ENCODE data around the gene CASTOR1. TPM values are rescaled to one million over a fixed set of nuclear protein-coding genes. Genes with fewer than 3 reads are reported as not detected.

Gene CASTOR1
- total RNA-seq, 1 donor from 2014 or later, result 5.3 TPM

DNA sequence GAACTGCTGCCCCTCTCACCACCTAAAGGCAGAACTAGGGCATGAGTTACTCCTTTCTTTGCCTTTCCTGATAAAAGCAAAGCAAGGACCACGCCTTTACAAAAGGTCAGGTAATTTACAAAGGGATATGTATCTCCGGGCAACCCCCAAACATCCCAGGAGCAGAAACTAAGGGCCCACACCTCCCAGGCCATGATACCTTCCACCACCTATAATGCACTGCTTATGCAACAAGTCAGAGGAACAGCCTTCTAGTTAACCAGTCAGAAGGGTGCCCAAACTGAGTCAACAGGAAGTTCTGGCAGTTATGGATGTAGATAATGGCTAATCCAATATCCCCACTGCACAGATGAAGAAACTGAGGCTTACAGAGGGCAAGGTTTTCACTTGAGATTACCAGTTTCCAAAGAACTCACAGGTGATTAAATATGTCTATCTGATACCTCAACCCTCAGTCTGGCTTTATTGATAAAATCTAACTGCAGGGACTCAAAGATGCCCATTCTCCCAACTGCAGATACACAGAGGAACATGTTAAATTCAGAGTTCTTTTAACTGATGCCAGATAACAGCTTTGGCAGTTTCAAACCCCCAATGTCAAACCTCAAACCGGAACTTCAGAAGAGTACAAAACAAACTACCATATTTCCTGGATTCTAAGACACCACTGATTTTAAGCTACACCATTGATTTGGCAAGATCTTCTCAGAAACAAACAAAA, 16.8 kb upstream of the CASTOR1 start:
- DNase-seq, result no peak
- intact Hi-C loops (cut with DNase I), result no loop called here
- no peak for ATAC-seq (ENCODE audit: poor library complexity)

DNA sequence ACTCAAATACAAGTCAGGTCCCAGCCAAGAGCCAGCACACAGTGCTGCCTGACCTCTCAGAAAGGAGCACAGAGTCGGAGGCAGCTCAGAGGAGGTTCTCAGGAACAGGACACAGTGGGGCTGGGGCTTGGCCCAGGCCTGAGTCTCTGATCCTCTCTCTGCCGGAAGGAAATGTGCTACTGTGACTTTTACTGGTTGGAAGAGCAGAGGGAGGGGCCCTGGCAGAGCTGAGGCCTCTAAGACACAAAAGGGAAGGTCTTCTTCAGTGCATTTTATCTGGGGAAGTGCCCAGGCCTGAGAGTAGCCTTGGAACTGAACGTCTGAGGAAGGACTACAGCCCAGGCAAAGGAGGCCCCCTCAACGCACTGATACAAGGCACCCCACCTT, 16.2 kb upstream of the CASTOR1 start:
- DNase-seq, result peak; percentile 87
- peak; percentile 78 for ATAC-seq (ENCODE audit: poor library complexity)
- intact Hi-C loops (cut with DNase I), result no loop called here

- intact Hi-C loops (cut with DNase I), result no loop called here
- DNase-seq, result peak; percentile 73
- ATAC-seq (ENCODE audit: poor library complexity), result peak; percentile 14
These were observed 15.4 kb upstream of the CASTOR1 start for GRCh38 chr22:30304495-30305244.

DNA sequence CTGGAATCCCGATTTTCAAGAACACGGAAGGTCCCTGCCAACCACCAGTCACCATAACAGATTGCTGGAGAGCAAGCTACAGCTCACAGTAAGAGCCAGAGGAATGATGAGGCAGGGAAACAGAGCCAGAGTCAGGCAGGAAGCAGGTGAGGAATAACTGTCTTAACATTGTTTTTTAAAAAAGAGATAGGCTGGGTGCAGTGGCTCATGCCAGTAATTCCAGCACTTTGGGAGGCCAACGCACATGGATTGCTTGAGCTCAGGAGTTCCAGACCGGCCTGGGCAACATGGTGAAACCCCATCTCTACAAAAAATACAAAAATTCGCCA, 13.5 kb upstream of the CASTOR1 start:
- DNase-seq, result no peak
- ATAC-seq (ENCODE audit: poor library complexity), result no peak
- intact Hi-C loops (cut with DNase I), result no loop called here

GRCh38 chr22:30301995-30302809, 12.9 kb upstream of the CASTOR1 start:
- intact Hi-C loops (cut with DNase I), result no loop called here
- peak; percentile 36 for ATAC-seq (ENCODE audit: poor library complexity)
- peak; percentile 70 for DNase-seq

- intact Hi-C loops (cut with DNase I), result no loop called here
- ATAC-seq (ENCODE audit: poor library complexity) (no peak), DNase-seq (peak; percentile 10)
These were observed 10.0 kb upstream of the CASTOR1 start for GRCh38 chr22:30299322-30299721.

DNA sequence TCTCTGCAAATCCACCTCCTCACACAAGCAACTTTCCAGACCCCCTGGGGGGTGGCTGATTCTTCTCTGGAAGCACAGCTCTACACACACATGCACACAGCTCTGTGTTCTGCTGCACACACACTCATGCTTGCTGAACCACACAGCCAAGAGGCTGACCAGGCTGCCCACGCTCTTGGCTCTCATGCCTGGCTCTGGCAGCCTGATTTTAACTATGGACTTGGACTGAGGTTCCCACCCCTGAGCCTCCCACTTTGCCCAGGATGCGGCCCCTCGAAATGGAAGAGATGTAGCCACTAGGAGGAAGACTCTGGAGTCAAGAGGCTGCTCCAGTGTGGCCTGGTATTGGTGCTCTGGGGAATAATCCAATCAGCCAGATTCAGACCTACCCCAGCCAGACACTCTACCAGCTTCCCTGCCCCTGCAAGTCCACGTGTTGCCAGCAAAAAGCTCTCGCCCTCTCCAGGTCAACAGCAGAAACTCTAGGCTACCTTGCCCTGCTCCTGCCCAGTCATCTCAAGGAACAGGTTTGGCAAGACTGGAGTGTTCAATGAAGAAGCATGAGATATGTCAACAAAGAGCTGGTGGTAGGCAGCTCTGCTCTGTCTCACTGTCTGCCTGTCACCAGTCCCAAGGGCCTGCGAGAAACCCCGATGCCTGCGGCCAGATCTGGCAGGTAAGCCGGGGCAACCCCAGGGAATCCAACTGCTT, 8.8 kb upstream of the CASTOR1 start:
- DNase-seq, result peak; percentile 38
- peak; percentile 45 for ATAC-seq (ENCODE audit: poor library complexity)
- intact Hi-C loops (cut with DNase I), result no loop called here

- DNase-seq (peak; percentile 20), ATAC-seq (ENCODE audit: poor library complexity) (no peak)
- intact Hi-C loops (cut with DNase I), result no loop called here
These were observed 8.1 kb upstream of the CASTOR1 start for GRCh38 chr22:30297276-30297990.

DNA sequence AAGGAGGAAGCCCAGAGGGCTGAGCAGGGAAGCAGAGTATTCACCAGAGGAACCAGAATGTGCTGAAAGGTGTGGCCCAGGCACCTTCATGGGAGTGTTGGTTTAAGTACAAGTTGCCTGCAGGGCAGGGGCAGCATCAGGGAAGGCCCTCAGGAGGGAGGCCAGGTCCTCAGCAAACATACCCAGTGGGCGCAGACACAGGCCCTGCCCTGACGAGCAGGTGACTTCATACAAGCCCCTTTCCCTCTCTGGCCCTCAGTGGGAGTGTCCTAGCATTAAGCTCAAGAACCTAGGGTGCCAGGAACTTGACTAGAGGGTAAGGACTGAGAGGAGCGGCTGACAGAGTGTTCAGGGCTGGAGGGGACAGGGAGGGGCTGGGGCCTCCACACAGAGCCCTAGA, 7.5 kb upstream of the CASTOR1 start:
- ATAC-seq (ENCODE audit: poor library complexity), result no peak
- DNase-seq, result peak; percentile 24
- intact Hi-C loops (cut with DNase I), result no loop called here

GRCh38 chr22:30296324-30296723, 7.0 kb upstream of the CASTOR1 start:
- ATAC-seq (ENCODE audit: poor library complexity), result no peak
- intact Hi-C loops (cut with DNase I), result no loop called here

DNA sequence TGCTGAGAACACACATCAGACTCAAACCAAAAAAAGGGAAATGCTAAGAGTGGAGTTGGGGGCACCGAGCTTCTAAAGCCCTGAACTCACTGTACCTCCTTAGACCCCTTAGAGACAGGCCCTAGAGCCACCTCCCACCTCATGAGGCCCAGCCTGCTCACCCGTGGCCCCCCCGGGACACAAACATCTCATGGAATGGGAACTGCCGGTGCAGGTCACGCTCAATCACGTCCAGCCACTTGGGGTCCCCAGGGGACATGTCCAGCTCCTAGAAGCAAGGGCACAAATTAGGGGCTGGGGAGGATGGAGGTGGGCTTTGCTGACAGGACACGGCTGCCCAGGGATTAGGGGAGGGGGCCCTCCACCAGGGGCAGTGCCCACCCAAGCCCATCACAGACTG, 6.3 kb upstream of the CASTOR1 start:
- intact Hi-C loops (cut with DNase I), result no loop called here

More at GRCh38 chr22:30296324-30296723, 7.0 kb upstream of the CASTOR1 start:
- DNase-seq, result no peak

GRCh38 chr22:30294830-30295229, 5.5 kb upstream of the CASTOR1 start:
- DNase-seq, result peak; percentile 36
- no peak for ATAC-seq (ENCODE audit: poor library complexity)
- intact Hi-C loops (cut with DNase I), result no loop called here

More for the DNA sequence above, 6.3 kb upstream of the CASTOR1 start:
- ATAC-seq (ENCODE audit: poor library complexity) (no peak), DNase-seq (peak; percentile 29)

GRCh38 chr22:30294066-30294465, 4.8 kb upstream of the CASTOR1 start:
- ATAC-seq (ENCODE audit: poor library complexity) (no peak), DNase-seq (peak; percentile 30)
- intact Hi-C loops (cut with DNase I), result no loop called here

GRCh38 chr22:30293026-30293425, 3.7 kb upstream of the CASTOR1 start:
- ATAC-seq (ENCODE audit: poor library complexity) (no peak), DNase-seq (no peak)
- intact Hi-C loops (cut with DNase I), result no loop called here

DNA sequence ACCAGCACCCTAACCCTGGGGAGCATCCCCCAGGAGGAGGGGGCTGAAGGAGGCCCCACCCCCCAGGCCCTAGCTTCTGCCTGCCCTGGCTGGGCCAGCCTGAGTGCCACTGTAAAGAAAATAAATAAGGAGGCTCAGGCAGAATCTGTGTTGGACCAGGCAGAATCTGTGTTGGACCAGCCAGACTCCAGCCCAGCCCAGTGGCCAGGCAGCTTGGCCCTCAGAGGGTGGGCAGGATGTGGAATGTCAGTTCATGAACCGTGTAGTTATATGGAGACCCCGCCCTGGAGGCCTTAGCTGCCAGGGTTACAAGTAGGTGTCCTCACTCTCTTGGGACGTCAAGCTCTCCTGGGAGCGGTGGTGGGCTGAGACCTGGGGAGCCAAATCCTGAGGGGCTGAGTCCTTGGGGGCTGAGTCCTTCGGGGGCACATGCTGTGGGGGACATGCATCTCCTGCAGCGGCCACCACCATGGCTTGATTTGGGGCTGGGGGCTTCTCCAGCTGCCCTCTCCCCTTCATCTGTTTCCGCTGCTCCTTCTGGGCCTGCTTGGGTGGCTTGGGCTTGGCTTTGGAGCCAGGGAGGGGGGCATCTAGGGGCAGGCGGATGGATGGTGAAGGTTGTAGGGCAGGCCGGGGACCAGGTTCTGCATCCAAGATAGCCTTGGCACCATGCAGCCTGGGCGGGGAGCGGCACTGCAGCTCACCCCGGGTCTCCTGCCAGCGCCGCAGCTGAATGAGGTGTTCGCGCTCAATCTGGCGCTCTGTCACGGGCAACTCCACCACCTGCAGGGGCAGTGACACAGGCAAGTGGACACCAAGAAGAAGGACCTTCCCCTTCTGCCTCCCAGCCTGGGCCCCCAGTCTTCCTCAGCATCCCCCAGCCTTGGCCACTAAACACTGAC, 3.0 kb upstream of the CASTOR1 start:
- DNase-seq, result peak; percentile 43
- intact Hi-C loops (cut with DNase I), result no loop called here
- ATAC-seq (ENCODE audit: poor library complexity), result no peak

GRCh38 chr22:30291058-30291892, 2.0 kb upstream of the CASTOR1 start:
- ATAC-seq (ENCODE audit: poor library complexity), result peak; percentile 28
- intact Hi-C loops (cut with DNase I), result no loop called here
- DNase-seq, result peak; percentile 90

Data from Right ventricle myocardium superior (tissue), 1 donor.